HG03196 (cell line): ENCODE data around the gene SLC35F3.
"Not testable (repeated sequence)": the region's sequence is repeated elsewhere in the genome, so short reads cannot be mapped to it uniquely, and the experiment has no call there.

ENCODE experiments used
- ATAC-seq: cut with Tn5 transposase; IDR thresholded peaks from one replicate; pipeline ENCODE4 v1.9.1; 2021; ENCODE audit not compliant: unreplicated experiment

SLC35F3 gene

DNA sequence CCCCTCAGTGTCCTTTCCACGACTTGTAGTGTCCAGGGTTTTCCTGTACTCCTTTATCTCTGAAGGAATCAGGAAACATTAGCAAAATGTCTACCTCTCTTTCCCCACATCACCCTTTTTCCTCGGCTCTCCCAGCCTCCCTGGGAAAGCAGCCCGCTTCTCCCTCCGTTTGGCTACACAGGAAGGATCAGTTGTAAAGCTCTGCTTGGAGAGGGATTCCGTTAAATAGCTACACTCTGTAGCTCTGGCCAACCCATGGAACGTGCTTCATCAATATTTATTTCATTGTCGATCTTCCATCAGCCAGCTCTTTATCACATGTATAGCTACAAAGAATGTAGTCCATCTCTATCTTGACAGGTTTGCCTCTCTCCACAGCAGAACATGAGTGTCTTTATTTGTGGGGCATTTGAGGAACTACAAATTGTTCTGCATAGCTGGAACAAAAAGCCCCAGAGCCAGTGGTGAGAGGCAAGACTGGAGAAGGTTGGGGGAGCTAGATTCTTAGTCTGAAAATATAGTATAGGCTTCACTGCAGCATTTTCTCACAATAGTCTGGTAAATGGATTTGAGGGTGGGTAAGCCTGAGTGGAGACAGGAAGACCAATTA, 191.8 kb downstream of the SLC35F3 start:
- no peak for ATAC-seq

DNA sequence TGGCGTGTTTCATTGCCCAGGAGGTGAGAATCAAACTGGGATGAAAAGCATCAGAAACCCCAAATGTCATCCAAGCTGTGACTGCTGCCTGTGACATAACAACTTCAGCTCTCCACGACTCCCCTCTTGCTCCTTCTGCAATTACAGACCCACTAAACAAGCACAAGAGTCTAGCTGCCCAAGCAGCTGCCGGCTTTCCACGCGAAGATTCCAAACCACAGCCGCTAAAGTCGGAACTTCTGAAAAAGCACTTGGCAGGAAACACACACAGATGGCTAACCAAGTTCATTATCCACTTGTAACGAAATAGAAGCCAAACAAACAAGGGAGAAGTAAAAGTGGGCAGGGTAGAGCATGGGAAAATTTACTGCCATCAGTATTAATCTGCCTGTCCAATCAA, 198.1 kb downstream of the SLC35F3 start:
- ATAC-seq: no peak

DNA sequence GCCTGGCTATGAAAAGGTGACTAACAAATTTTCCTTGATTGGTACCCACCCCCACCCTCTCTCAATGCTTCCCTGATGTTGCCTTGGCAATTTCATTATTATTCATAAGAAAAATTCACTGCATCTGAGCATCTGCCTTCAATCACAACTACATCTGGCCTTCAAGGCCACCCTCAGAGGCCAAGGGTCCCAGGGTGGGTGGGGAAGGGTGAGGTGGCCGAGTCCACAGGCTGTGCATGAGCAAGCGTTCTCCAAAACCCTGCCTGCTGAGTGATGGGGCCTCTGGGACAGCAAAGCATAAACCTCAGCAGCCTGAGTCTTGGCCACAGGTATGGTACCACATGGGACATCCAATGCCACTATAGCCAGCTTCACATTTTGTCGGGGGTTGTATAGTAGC, 198.7 kb downstream of the SLC35F3 start:
- ATAC-seq: no peak

DNA sequence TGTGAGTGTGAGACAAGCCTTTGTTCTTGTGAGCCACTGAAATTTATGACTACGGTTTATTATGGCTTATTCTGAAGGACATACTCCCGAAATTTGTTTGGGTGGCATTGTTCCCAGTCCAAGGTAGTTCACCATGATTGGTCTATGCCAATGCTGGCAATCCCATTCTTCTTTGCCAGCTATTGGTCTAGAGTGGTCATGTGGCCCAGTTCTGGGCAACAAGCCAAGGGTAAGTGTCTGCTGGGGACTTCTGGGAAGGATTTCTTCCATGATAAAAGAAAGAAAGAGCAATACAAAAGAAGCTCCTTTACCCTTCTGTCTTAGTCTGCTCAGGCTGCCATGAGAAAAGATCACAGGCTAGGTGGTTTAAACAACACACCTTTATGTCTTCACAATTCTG, 201.6 kb downstream of the SLC35F3 start:
- ATAC-seq: no peak

DNA sequence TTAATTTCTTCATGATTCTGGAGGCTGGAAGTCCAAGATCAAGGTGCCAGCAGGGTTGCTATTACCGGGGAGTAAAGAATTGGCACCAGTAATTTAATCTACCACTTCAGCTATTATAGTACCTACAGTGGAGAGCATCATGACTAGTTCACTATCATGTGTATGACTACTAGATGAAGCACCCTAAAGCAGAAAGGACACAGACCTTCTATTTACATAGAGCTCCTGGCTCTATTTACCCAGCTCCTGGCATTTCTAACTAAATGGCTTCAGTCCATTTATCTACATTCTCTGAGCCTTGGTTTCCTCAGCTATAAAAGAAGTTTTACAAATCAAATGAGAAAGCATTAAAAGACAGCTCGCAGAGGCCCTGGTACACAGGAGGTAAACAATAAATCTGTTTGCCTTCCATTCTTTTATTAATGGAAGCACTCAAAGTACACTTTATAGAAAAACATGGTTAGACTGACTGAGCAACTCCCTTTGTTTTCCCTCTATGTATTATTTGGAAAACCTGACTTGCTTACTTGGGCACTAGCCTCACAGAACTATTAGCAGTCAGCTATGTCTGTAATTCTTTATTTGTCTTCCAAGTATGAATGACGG, 203.0 kb downstream of the SLC35F3 start:
- ATAC-seq: no peak

DNA sequence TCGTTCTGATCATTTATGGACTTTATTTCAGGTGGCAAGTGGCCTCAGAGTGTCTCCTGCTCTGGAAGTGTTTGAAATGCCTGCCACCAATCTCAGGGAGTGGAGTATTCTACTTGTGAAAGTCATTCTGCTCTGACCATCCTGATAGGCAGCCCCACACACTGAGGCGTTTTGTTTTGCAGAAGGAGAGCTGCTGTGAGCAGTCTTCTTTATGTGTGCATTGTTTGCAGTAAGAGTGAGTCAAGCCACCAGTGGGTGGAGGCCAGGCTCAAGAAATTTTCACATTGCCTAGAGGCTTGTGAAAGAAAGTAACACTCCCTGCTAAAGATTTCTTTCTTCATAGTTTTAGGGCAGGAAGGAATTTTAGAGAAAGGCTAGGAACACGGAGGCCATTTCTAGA, 204.4 kb downstream of the SLC35F3 start:
- no peak for ATAC-seq

DNA sequence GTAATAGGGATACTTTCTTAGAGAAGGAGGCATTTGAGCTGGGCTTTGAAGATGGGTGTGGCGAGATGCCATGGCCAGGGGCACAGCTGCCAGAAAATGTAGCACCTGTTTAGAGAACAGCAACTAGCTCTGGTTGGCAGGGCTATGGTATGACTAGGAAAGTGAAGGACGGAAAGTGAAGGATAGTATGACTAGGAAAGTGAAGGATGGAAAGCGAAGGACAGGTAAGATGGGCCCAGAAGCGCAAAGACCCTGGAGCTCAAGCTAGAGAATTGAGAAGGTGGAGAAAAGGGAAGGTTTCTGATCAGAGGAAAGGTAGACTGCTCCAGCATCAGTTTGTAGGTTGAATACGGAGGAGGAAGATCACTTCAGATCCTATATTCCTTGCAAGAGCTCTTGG, 205.4 kb downstream of the SLC35F3 start:
- no peak for ATAC-seq

DNA sequence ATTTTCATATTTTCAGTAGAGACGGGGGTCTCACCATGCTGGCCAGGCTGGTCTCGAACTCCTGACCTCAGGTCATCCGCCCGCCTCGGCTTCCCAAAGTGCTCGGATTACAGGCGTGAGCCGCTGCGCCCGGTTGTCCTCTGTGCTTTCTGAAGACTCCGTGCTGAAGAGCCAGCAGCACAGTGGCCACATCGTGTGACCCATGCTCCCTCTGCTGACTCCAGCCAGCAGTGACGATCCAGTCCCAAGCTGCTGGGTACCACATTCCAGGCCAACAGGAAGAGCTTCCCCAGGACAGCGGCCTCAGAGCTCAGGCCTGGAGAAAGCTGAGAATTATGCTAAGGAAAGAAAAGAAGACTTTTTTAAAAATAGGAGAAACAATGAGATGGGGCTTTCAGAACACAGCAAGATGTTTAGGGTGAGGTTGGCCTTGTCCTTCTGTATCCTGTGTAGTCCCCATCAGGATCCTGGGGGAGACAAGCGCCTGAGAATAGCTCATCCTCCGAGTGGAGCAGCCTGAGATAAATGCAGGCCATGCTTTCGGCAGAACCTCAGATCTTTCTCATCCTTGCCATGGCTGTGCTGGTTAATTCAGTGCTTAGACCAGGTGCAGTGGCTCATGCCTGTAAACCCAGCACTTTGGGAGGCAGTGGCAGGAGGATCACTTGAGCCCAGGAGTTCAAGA, 207.1 kb downstream of the SLC35F3 start:
- no peak for ATAC-seq

DNA sequence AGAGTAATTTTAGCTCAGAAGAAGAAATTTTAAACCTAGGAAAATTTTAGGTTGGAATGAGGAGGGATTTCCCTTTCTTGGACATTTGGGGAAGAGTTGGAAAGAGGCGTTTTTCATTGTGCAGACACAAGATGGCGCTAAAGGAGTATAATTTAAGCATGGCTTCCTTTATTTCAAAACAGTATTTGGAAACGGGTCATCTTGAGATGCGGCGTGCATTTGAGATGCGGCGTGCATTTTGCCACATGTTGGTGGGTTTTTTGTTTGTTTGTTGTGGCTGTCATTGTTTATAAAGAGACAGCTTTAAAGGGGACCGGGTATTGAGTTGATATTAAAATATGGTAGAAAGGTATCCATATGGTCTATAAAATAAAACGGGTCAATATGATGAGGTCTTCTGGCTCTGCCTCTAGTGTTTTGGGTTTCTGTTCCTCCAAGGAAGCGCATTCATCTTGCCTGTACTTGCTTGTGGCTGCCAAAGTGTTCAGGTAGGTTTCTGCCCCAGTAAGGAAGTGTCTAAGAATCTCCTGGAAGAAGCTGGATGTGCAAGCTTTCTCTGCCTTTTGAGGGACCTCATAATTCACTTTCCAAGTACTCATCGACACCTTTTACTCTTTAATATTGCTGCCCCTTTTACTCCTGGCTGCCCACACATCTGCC, 210.3 kb downstream of the SLC35F3 start:
- no peak for ATAC-seq

DNA sequence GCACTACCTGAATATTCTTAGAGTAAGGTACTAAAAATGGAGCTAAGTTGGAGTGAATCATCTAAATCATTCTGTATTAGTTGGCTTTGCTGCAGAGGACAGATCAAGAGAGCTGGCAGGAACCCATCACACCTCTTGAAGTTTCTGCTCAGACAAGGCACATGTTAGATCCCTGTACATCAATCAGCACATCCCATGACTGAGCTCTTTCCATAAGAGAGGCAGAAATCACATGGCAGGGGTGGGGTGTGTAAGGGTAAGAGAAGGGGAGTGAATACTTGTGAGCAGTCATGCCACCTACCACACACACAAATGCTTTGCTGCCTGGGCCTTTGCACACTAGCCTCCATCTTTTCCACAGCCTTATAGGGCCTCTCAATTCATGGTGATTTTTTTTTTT, 214.4 kb downstream of the SLC35F3 start:
- no peak for ATAC-seq

DNA sequence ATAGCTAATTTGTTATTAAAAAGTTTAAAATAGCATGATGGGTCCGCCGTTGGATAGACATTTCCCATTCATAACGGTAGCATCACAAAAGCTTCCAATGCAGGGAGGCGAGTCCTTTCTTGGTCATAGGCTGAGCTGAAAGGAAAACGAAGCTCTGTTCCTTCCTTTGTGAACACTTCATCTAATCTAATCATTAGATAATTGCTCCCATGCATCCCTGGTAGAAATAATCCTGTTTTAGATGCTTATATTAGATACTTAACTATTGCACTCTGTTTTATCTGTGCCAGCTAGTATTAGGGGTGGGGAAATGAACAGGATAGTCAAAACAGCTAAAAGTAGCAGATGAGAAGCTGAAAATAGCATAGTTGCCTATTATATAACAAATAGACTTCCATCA, 215.0 kb downstream of the SLC35F3 start:
- ATAC-seq: no peak

DNA sequence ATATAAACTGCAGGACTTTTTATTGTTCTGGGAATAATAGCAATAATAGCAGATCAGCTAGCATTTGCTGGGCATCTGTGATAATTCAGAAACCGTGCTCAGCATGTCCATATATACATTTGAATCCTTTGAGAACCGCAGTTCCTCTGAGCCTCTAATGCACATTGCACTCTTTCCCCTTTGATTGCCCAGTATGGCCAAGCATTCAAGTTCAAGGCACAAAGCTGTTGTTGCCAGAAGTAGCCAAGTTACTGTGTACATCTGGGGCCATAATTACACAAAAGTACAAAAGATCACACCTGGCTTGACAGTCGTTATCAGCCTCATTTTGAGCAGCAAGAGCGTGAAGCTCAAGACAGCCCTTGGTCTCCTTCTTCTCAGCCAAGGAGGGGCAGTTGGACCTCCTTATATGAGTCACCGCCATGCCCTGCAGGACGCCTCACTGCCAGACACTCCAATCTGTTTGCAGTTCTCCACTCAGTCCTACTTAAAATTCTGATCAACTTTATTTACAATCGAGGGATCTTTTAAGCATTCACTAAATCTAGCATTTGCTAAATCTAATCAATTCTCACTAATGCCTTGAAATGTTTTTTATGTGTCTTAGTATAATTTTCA, 216.0 kb downstream of the SLC35F3 start:
- no peak for ATAC-seq

DNA sequence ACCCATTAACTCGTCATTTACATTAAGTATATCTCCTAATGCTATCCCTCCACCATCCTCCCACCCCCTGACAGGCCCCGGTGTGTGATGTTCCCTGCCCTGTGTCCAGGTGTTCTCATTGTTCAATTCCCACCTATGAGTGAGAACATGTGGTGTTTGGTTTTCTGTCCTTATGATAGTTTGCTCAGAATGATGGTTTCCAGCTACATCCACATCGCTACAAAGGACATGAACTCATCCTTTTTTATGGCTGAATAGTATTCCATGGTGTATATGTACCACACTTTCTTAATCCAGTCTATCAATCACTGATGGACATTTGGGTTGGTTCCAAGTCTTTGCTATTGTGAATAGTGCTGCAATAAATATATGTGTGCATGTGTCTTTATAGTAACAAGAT, 217.2 kb downstream of the SLC35F3 start:
- not testable (repeated sequence) for ATAC-seq

DNA sequence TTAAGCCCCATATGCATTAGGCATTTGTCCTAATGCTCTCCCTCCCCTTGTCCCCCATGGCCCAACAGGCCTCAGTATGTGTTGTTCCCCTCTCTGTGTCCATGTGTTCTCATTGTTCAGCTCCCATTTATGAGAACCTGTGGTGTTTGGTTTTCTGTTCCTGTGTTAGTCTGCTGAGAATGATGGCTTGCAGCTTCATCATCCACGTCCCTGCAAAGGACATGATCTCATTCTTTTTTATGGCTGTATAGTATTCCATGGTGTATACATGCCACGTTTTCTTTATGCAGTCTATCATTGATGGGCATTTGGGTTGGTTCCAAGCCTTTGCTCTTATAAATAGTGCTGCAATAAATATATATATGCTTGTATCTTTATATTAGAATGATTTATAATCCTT, 218.1 kb downstream of the SLC35F3 start:
- not testable (repeated sequence) for ATAC-seq

DNA sequence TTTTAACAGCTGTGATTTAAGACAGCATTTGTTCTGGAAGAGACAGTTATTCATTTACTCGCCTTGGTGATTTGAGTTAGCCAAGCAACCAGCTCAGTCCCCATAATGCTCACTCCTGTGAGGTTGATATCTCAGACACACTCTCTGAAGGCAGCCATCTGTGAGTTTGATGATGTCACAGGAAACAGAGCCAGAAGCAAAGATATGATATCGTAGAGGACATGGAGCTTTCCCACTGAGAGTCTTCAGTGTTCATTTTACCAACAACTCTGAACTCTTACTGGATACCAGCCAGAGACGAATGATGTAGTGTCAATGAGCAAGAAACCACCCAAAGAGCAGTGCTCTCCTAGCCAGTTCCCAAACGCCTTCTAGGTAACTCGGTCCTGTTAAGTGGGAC, 219.4 kb downstream of the SLC35F3 start:
- ATAC-seq: no peak

DNA sequence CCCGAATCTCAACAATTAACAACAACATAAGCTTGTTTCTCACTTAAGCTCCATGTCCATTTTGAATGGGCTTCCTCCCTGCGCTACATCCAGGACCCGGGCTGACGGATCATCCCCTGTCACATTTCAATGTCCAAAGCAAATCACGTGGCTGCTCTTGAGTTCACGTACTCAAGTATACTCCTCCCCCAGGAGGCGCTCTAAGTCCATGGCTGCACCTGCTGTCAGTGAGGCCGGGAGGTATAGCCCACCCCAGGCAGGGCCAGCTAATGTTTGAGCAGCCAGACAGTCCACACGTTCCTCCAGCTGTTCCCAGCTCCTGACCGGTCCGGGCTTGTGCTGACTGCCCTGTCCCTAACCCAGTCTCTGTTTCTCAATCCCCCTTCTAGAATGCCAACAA, 220.8 kb downstream of the SLC35F3 start:
- ATAC-seq: no peak

DNA sequence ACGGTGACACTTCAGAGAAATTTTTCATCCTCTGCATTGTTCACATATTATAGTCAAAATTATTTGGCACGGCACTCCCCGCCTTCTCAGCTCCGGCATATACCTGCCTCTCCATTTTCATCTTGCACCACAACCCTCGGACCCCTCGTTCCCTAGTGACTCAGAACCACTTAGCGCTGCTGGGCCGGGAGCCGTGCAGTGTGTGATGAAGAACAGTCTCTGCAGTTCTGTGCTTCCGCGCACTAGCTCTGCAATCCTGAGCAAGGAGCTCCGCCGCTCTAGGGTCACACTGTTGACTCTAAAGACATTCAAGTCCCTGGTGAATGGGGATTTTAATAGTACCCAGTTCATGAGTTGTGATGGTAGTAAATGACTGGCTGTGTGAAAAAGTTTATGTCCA, 221.2 kb downstream of the SLC35F3 start:
- no peak for ATAC-seq

DNA sequence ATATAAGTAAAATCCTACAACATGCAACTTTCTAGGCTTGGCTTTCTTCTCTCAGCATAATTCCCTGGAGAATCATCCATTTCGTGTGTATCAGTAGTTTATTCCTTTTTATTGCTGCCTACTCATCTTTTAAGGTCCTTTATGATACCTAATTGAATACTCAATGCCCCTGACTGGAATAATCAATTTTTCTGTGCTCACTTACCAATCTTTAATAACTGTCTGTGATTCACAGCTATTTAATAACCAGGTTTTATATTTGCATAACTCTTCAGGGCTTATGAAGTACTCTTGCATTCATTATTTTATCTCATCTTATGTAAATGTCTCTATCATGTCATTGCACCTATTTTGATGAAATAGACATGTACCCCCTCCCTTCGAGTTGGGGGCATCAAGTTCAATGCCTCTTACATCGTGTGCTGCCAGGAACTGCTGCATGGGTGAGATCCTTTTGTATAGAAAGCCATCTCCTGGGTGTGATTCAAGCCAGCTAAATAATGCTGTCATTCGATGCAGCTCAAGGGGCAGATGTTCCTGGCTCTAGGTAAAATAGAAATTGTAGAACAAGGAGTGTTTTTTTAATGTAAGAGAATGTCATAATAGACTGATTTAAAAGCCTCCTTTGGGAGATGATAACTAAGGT, 222.7 kb downstream of the SLC35F3 start:
- ATAC-seq: no peak

DNA sequence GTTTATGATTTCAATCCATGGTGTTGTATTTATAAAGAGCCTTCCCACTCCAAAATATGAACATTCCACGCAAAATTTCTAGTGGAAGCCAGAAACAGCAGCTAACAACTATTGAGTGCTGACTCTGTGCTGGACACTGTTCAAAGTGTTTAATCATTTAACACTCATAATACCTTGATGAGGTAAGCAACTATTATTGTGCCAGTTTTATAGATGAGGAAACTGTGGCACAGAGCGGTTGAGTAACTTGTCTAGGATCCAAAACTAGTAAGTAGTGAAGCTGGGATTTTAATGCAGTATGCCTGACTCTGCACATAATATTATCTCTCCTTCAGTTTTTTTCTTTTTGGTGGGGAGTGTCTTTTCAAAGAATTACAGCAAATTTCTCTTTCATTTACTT, 228.3 kb downstream of the SLC35F3 start:
- ATAC-seq: no peak

DNA sequence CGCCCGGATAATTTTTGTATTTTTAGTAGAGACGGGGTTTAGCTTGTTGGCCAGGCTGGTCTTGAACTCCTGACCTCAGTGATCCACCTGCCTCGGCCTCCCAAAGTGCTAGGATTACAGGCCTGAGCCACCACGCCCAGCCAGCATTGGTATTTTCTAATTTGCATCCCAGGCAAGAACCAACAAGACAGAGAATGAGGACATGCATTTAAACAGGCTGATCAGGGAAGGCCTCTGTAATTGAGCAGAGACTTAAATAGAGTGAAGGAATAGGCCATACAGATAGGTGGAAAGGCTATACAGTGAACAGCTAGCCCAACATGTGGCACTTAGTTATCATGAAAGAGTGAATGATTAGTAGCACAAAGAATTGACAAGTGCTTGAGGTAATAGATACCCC, 230.4 kb downstream of the SLC35F3 start:
- ATAC-seq: no peak

DNA sequence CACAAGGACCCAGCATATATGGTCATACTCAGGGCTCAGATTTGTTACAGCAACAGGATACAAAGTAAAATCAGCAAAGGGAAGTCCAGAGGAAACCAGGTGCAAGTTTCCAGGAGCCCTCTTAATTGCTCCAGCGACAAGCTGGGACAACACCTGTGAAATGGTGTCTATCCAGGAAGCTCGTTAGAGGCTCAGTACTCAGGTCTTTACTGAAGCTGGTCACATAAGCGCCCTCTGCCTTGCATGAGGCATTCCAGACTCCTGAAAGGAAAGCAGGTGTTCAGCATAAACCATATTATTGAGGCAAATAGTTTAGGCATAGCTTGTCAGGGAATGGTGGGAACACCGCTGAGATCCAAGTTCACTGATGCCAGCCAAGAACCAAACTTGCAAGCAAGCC, 231.0 kb downstream of the SLC35F3 start:
- ATAC-seq: no peak
